Measurements from ENCODE around the gene RFX6.

GRCh38 chr6:116975600-116975999 is 98.6 kb downstream of the RFX6 start:
- TF ChIP-seq CTCF (IDR thresholded peaks at IDR 0.05; ENCODE audit: low read depth, low read length, missing input control) (no peak), JUND (IDR thresholded peaks at IDR 0.05) (no peak), RAD21 (IDR thresholded peaks at IDR 0.05) (no peak), YY1 (IDR thresholded peaks at IDR 0.05) (no peak)
